HFF-Myc (cell line): ENCODE measurements around the gene PTPRM.

Source experiments
- DNase-seq: peaks from one replicate; pipeline ENCODE4 v3.0.0-alpha.2; 2011; ENCODE audit warnings: low read depth; ENCODE audit errors: extremely low read depth
- H3K4me3 ChIP-seq: replicated peaks from 2 replicates; pipeline ENCODE4 v1.5.1; 2011; ENCODE audit warnings: low read depth, mild to moderate bottlenecking, control low read depth, low read length
- TF ChIP-seq, protein P1 (sequence below): IDR thresholded peaks from 2 replicates; pipeline ENCODE4 v1.5.1; 2012; ENCODE audit warnings: mild to moderate bottlenecking, low read depth, low read length, control low read depth; ENCODE audit errors: missing control alignments

The PTPRM gene

DNA sequence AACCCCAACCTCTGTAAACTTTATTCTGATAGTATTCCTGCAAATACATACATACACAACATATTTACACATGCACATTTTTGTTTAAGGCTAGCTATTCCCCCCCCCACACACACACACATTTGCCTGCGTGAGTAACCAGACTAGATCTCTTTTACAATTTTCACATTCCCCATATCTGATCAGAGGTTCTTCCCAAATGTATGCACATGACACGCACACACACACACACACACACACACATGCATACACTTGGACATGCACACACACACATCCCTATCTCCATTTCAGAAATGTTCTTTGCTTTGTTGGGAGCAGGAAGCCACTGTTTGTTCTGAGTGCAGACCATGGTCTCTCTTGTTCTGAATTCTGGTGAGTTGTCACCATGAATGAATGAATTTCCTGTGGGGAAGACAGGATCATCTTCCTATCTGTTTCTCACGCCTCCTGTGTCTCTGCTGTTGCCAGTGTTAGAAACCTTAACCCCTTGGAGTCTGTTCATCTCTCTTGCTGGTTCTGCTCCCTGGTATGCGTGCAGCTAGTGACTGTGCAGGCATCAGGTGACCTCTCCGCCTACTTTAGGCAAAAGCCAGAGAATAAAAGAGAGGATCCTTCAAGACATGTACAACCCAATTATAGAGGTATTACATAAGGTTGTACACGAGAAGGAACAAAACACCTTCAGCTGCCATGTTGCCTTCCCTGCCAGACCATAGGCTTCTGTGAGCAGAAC, 791.1 kb downstream of the PTPRM start:
- TF ChIP-seq, protein P1, sequence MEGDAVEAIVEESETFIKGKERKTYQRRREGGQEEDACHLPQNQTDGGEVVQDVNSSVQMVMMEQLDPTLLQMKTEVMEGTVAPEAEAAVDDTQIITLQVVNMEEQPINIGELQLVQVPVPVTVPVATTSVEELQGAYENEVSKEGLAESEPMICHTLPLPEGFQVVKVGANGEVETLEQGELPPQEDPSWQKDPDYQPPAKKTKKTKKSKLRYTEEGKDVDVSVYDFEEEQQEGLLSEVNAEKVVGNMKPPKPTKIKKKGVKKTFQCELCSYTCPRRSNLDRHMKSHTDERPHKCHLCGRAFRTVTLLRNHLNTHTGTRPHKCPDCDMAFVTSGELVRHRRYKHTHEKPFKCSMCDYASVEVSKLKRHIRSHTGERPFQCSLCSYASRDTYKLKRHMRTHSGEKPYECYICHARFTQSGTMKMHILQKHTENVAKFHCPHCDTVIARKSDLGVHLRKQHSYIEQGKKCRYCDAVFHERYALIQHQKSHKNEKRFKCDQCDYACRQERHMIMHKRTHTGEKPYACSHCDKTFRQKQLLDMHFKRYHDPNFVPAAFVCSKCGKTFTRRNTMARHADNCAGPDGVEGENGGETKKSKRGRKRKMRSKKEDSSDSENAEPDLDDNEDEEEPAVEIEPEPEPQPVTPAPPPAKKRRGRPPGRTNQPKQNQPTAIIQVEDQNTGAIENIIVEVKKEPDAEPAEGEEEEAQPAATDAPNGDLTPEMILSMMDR = no peak
- no peak overlapping the region for H3K4me3 ChIP-seq
- no peak for DNase-seq

DNA sequence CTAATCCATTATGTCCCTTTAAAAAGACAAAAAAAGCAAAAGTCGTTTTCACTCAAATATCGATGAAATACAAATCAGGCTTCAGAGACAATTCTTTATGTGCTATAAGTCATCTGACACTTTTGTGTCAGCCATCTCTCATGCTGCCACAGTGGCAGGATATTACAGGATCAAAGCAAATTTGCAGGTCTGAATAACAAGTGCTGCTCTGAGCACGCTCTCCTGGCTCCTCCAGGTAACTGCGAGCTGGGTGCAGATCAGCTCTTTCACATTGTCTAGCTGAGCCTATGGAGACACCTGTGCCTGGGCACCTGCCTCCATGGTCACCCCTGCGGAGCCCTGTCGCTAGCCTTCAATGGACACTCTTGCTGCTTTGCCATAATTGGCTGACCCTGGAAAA, 792.0 kb downstream of the PTPRM start:
- DNase-seq = no peak
- TF ChIP-seq, protein P1 = no peak
- H3K4me3 ChIP-seq = no peak overlapping the region

DNA sequence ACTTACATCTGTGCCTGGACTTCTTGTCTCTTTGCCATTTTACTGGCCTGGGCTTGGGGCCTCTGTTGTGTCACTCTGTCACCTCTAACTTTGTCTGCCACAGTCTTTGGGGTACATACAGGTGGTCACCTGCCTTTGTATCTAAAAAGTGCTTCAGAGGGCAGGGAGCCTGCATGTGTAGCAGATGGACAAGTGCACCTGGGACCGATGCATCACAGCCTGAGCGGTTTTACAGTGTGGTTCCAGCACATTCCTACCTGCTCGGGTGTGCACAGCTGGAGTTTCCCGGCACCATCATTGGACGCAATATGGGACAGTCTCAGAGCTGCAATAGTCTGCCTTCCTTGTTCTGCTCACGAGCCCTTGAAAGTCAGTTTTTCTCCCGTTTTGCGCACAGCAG, 792.4 kb downstream of the PTPRM start:
- TF ChIP-seq, protein P1 = no peak
- no peak overlapping the region for H3K4me3 ChIP-seq
- no peak for DNase-seq

DNA sequence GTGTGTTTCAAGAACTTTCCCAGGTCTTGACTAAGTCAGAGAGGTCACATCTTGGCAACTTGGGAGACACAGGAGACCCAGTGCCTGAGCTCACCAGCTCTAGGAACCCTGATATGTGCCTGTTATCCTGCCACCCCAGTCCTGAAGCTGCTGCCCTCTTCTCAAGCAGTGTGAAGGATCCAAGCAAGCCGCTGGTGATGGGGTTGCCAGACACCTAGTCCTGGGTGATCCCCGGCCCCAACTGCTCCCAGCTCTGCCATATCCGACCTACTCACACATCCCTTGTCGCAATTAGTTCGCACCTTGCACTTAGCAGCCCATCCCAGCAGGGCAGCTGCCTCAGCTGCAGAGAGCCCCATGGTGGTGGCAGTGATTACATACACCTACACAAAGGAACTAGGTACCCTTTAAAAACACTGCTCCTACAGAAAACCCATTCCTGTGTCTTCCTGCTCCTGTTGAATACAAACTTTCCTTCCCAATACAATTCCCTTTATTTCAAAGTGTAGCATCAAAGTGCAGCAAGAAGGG, 794.9 kb downstream of the PTPRM start:
- TF ChIP-seq, protein P1 = no peak
- no peak for DNase-seq
- no peak overlapping the region for H3K4me3 ChIP-seq

DNA sequence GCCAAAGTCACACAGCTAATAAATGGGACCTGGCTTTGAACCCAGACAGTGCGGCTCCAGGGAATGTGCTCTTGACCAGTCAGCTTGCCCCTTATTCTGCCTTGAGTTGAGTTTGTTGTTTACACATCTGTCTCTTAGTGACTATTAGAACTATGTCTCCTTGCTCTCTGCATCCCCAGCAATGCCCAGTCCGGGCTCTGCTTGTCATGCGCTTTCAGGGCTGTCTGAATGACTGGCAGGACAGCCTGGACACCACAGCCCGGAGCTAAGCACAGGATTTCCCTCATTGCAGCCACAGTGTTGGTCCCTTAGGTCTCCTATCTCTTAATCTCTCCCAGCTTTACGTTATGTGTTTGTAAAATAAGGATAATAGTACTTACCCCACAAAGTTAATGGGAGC, 795.7 kb downstream of the PTPRM start:
- DNase-seq = no peak
- no peak overlapping the region for H3K4me3 ChIP-seq
- TF ChIP-seq, protein P1 = no peak

DNA sequence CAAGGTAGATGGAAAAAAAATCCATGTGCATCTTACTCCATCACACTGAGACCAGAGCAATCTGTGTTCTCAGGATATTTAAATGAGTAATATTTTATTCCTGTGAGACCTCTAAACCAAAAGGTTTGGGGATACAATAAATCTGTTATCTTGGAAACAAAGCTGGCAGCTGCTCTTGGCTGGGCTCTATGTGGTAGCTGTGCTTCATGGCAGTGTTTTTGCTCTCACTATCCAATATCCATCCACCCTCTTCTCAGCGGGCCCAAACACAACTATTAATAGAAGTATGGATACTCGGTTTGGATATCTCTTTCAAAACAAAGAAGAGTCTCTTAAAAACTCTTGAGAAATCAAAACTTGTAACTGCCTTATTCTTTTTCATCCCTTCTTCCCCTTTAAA, 797.3 kb downstream of the PTPRM start:
- H3K4me3 ChIP-seq = no peak overlapping the region
- TF ChIP-seq, protein P1 = no peak
- no peak for DNase-seq
